CD8-positive, alpha-beta memory T cell (primary cell): Measurements from ENCODE around the gene LMO4. TPM values are rescaled to one million over a fixed set of nuclear protein-coding genes. Genes with fewer than 3 reads are reported as not detected.

ENCODE experiments used
- CTCF ChIA-PET: fragments of 350-600 bp; sonication (Branson Sonifier 250); formaldehyde crosslinking; loops from one replicate; lab custom pipeline; 2021; ENCODE audit warnings: antibody characterized with exemption; lab: Charles Lee
- POLR2A ChIA-PET: fragments of 350-600 bp; sonication (Branson Sonifier 250); formaldehyde crosslinking; loops from one replicate; lab custom pipeline; 2021; ENCODE audit warnings: antibody characterized with exemption; lab: Charles Lee
- DNase-seq, 5 donors: peaks; one replicate each; pipeline versions ENCODE4 v3.0.0 to v3.0.0-alpha.2; 2020 to 2022; ENCODE audit warnings: mixed read lengths in 1 of 5
- H3K27ac ChIP-seq: one replicate; pipeline ENCODE4 v1.7.0; 2013; ENCODE audit warnings: low read depth, mild to moderate bottlenecking, low read length, moderate library complexity
- H3K27me3 ChIP-seq: 2 replicates; pipeline ENCODE4 v1.7.0; 2013; ENCODE audit warnings: low read length, mild to moderate bottlenecking; ENCODE audit not compliant: insufficient read depth, poor library complexity, severe bottlenecking
- H3K36me3 ChIP-seq: 2 replicates; pipeline ENCODE4 v1.7.0; 2013; ENCODE audit warnings: mild to moderate bottlenecking, low read length, moderate library complexity; ENCODE audit not compliant: insufficient read depth
- H3K4me1 ChIP-seq: 2 replicates; pipeline ENCODE4 v1.7.0; 2013; ENCODE audit warnings: mild to moderate bottlenecking, low read length, moderate library complexity; ENCODE audit not compliant: insufficient read depth
- H3K4me3 ChIP-seq: 2 replicates; pipeline ENCODE4 v1.7.0; 2013; ENCODE audit warnings: mild to moderate bottlenecking, low read length
- H3K9me3 ChIP-seq: 2 replicates; pipeline ENCODE4 v1.7.0; 2013; ENCODE audit warnings: mild to moderate bottlenecking, low read length
- H3K27ac Mint-ChIP-seq, 8 donors: one replicate each; pipeline ENCODE4 v1.8.0; 2020 to 2021; ENCODE audit warnings: mixed read lengths in 8 of 8, mild to moderate bottlenecking in 6 of 8, inconsistent platforms in 3 of 8, moderate library complexity in 3 of 8
- H3K27me3 Mint-ChIP-seq, 2 donors: one replicate each; pipeline ENCODE4 v1.8.0; 2020 to 2021; ENCODE audit warnings: mixed read lengths in 2 of 2, mild to moderate bottlenecking in 1 of 2, moderate library complexity in 1 of 2
- H3K36me3 Mint-ChIP-seq, 3 donors: one replicate each; pipeline ENCODE4 v1.8.0; 2020 to 2021; ENCODE audit warnings: mixed read lengths in 3 of 3, inconsistent platforms in 1 of 3, mild to moderate bottlenecking in 1 of 3
- H3K4me1 Mint-ChIP-seq, 3 donors: one replicate each; pipeline ENCODE4 v1.8.0; 2020 to 2021; ENCODE audit warnings: mixed read lengths in 3 of 3, inconsistent platforms in 1 of 3, mild to moderate bottlenecking in 1 of 3
- H3K4me3 Mint-ChIP-seq, 7 donors: one replicate each; pipeline ENCODE4 v1.8.0; 2020 to 2021; ENCODE audit warnings: mixed read lengths in 7 of 7, mild to moderate bottlenecking in 6 of 7, moderate library complexity in 4 of 7, inconsistent platforms in 2 of 7
- H3K9me3 Mint-ChIP-seq, 5 donors: one replicate each; pipeline ENCODE4 v1.8.0; 2020 to 2022; ENCODE audit warnings: mixed read lengths in 5 of 5, mild to moderate bottlenecking in 3 of 5, moderate library complexity in 2 of 5, inconsistent platforms in 1 of 5
- polyA plus RNA-seq: library from polyadenylated mRNA; unstranded; fragments of 300-500 nt; fragmentation: Illumina TruSeq; gene quantifications from one replicate; pipeline ENCODE4 v1.2.3, GENCODE V29; 2021
- total RNA-seq, 2 experiments: library from RNA; stranded (reverse); gene quantifications; one replicate each; pipeline ENCODE4 v1.2.3, GENCODE V29; 2021

The LMO4 gene
- total and polyA plus RNA-seq, 3 experiments from 2014 or later = 23.2 to 36.5 (median 36.4) TPM

DNA sequence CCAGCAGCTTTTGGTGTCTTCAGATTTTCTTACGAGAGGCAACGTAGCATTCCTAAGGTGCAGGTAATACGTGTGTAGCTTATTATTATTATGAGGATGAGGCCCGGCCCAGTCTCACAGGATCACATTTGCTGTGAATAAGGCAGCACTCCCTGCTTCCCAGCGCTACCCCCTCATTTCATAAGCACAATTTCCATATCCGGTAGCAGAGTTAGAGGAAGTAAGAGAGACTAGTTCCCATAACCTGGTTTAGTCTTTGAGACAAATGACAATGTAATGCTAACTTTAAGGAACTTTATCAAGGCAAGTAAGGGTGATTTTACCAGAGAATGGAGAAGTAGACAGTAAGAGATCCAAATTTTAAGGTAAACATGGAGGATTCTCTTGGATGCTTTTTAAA is 14.6 kb upstream of the LMO4 start:
- CTCF ChIA-PET = no interaction called here
- H3K4me1 ChIP-seq = no peaks in the 10 kb centered on the region
- peaks cover 8 to 12% of the 10 kb centered on the region in 2 donors for H3K27me3 Mint-ChIP-seq
- no peaks in the 10 kb centered on the region for H3K9me3 ChIP-seq
- H3K4me1 Mint-ChIP-seq = peaks cover 5 to 13% (median 9%) of the 10 kb centered on the region in 3 donors
- H3K4me3 Mint-ChIP-seq = no peak overlapping the region
- POLR2A ChIA-PET = no interaction called here
- no peak overlapping the region for H3K4me3 ChIP-seq
- no peak overlapping the region for H3K27ac Mint-ChIP-seq
- H3K27ac ChIP-seq = no peak overlapping the region
- H3K36me3 Mint-ChIP-seq = no peaks in the 10 kb centered on the region
- no peaks in the 10 kb centered on the region for H3K9me3 Mint-ChIP-seq
- no peaks in the 10 kb centered on the region for H3K27me3 ChIP-seq
- no peaks in the 10 kb centered on the region for H3K36me3 ChIP-seq
- DNase-seq = no peak

GRCh38 chr1:87318056-87318650 is 10.5 kb upstream of the LMO4 start:
- CTCF ChIA-PET = interaction anchor here (2.2 kb wide), 1 partner anchor 9 kb away, joined by 8 read pairs; no protein-coding TSS in a partner anchor
- POLR2A ChIA-PET = no interaction called here
- peak overlapping the region in 2 of 7 donors; percentile 16 to 32 for H3K4me3 Mint-ChIP-seq
- Histone ChIP-seq H3K4me1 (no peaks in the 10 kb centered on the region), H3K27me3 (no peaks in the 10 kb centered on the region), H3K4me3 (no peak overlapping the region), H3K36me3 (no peaks in the 10 kb centered on the region), H3K9me3 (no peaks in the 10 kb centered on the region), H3K27ac (no peak overlapping the region)
- DNase-seq = peak in 1 of 5 donors; percentile 18
- peaks cover 5 to 13% (median 9%) of the 10 kb centered on the region in 3 donors for H3K4me1 Mint-ChIP-seq
- peaks cover 5 to 17% of the 10 kb centered on the region in 2 donors for H3K27me3 Mint-ChIP-seq
- H3K27ac Mint-ChIP-seq = peak overlapping the region in 5 of 8 donors; percentile 2 to 63 (median 48)
- no peaks in the 10 kb centered on the region for H3K36me3 Mint-ChIP-seq
- H3K9me3 Mint-ChIP-seq = no peaks in the 10 kb centered on the region

GRCh38 chr1:87318806-87319205 is 9.9 kb upstream of the LMO4 start:
- H3K36me3 ChIP-seq = no peaks in the 10 kb centered on the region
- H3K27ac Mint-ChIP-seq = peak overlapping the region in 2 of 8 donors; percentile 2 to 48
- no peaks in the 10 kb centered on the region for H3K9me3 ChIP-seq
- peaks cover 5 to 15% of the 10 kb centered on the region in 2 donors for H3K27me3 Mint-ChIP-seq
- H3K4me3 Mint-ChIP-seq = no peak overlapping the region
- no peak overlapping the region for H3K27ac ChIP-seq
- ChIA-PET POLR2A (no interaction called here), CTCF (no interaction called here)
- H3K4me1 Mint-ChIP-seq = peaks cover 5 to 13% (median 9%) of the 10 kb centered on the region in 3 donors
- no peaks in the 10 kb centered on the region for H3K27me3 ChIP-seq
- H3K36me3 Mint-ChIP-seq = no peaks in the 10 kb centered on the region
- H3K4me3 ChIP-seq = no peak overlapping the region
- no peaks in the 10 kb centered on the region for H3K4me1 ChIP-seq
- no peak for DNase-seq
- H3K9me3 Mint-ChIP-seq = no peaks in the 10 kb centered on the region

DNA sequence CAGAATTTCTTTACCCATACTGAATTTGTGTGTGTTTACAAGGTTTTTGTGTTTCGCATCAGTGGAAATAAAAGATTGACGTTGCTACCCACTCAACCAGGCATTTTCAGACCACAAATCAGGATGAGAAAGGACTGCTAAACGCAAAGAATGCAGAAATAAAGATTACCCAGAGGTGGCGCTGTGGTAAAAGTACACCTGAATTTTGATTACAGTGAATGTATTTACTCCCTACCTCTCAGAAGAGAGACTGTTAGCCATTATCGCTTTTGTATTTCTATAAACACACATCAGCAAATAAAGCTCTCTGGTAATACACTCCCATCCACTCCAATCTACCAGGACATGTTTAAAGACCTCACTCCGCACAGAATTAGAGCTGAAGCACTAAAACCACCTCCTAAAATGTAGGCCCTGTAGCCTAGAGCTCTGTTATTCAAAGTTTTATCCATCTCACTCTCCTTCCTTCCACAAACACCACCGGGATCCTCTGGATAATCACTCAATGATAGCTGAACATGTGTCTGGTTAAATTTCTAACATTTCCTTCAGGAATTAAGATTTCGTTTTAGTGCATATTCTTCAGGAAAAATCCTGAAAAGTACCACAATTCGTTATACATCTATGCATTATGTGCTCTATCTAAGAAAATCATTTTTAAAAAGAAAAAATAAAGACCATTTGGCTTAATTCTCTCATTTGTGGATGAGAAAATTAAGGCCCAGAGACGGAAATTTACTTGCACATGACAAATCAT is 2.5 kb upstream of the LMO4 start:
- peak in 4 of 5 donors; percentile 38 to 55 (median 54) for DNase-seq
- Histone ChIP-seq H3K4me1 (peaks cover 10% of the 10 kb centered on the region), H3K27ac (no peak overlapping the region), H3K9me3 (no peaks in the 10 kb centered on the region), H3K36me3 (no peaks in the 10 kb centered on the region), H3K27me3 (no peaks in the 10 kb centered on the region), H3K4me3 (no peak overlapping the region)
- ChIA-PET CTCF (interaction anchor here (0.8 to 2.4 kb wide), 8 partner anchors 9 to 628 kb away, joined by 3 to 22 read pairs (median 4); no protein-coding TSS in a partner anchor), POLR2A (no interaction called here)
- no peaks in the 10 kb centered on the region for H3K9me3 Mint-ChIP-seq
- H3K27ac Mint-ChIP-seq = peak overlapping the region; percentile 1 to 91 (median 82)
- peaks cover 0 to 6% of the 10 kb centered on the region in 2 donors for H3K27me3 Mint-ChIP-seq
- H3K36me3 Mint-ChIP-seq = peaks cover 0 to 12% (median 0%) of the 10 kb centered on the region in 3 donors
- H3K4me1 Mint-ChIP-seq = peaks cover 21 to 39% (median 35%) of the 10 kb centered on the region in 3 donors
- H3K4me3 Mint-ChIP-seq = peak overlapping the region in 3 of 7 donors; percentile 33 to 80 (median 38)

DNA sequence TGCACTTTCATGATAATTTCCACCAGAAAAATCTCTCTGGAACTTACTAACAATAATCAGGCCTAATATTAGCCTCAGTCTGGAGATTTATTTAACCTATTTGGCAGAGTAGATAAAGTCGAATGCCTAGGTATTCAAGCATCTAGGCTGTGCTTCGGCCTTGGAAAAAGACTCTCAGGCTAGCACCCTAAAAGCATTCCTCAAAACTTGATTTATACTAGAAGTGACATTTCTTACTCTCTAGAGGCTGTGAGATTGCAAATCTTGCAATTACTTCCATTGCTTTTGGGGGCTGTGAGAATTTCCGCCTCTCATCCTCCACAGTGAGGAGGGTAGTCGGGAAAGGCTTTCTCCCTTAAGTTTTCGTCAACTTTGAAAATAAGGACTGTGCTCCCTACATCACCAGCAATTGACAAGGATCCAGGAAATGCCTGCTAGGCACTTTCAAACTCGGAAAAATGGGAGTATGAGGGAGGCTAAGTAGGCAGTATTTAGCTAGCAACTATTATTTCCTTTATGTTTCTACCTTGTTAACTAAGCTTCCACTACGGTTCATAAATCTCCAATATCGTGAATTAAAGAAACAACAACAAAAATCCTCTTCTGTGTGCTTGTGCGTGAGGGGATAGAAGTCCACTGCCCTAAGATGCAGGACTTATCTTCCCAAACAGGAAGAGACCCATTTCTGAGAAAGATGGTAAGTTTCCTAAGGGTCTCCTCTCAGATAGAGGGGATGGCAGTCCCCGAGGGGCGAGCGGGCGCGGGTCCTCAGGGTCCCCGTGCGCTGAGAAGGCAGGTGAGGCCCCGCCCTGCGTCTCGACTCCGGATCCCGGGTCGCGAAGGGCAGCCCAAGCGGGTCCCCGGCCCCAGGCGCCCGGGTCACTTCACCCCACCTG is 1.1 kb upstream of the LMO4 start:
- peak overlapping the region; percentile 69 to 99 (median 96) for H3K27ac Mint-ChIP-seq
- Histone ChIP-seq H3K4me1 (peaks cover 21% of the 10 kb centered on the region), H3K36me3 (no peaks in the 10 kb centered on the region), H3K27me3 (no peaks in the 10 kb centered on the region), H3K4me3 (peak overlapping the region; percentile 9), H3K27ac (peak overlapping the region; percentile 27), H3K9me3 (no peaks in the 10 kb centered on the region)
- ChIA-PET POLR2A (interaction anchor here (0.6 to 1.3 kb wide), 3 partner anchors 10 to 413 kb away, joined by 3 to 4 read pairs (median 3); partner anchors contain the start of genes HS2ST1 and SELENOF), CTCF (interaction anchor here (0.6 to 1.9 kb wide), 4 partner anchors 10 to 626 kb away, joined by 3 to 8 read pairs (median 4); no protein-coding TSS in a partner anchor)
- DNase-seq = no peak
- peaks cover 31 to 48% (median 45%) of the 10 kb centered on the region in 3 donors for H3K4me1 Mint-ChIP-seq
- peak overlapping the region; percentile 87 to 99 (median 91) for H3K4me3 Mint-ChIP-seq
- H3K36me3 Mint-ChIP-seq = peaks cover 0 to 19% (median 0%) of the 10 kb centered on the region in 3 donors
- H3K27me3 Mint-ChIP-seq = no peaks in the 10 kb centered on the region
- H3K9me3 Mint-ChIP-seq = no peaks in the 10 kb centered on the region

DNA sequence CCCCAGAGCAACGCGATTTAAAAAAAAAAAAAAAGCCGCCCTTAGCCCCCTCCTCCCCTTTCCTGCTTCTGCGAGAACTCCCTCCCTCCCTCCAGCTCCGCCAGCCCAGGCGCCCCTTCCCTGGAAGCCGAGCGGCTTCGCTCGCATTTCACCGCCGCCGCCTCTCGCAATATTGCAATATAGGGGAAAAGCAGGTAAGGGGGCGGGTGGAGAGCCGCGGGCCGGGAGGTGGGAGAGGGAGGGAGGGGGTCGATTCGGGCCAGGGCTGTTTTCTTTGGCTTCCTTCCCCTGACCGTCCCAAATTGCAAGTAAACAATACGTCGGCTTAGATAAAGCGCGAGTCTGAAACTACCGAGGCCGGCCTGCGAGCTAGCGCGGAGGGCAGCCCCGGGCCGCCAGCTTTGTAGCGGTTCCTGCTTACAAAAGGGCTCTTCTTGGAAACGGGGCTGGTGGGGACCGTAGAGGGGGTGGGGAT is 408 bp downstream of the LMO4 start:
- ChIA-PET POLR2A (interaction anchor here (0.5 to 1.3 kb wide), 8 partner anchors 8 to 1621 kb away, joined by 3 to 4 read pairs (median 3); partner anchors contain the start of genes HS2ST1 and SELENOF), CTCF (interaction anchor here (1.0 to 1.7 kb wide), 2 partner anchors 20 to 625 kb away, joined by 3 to 6 read pairs; no protein-coding TSS in a partner anchor)
- no peaks in the 10 kb centered on the region for H3K36me3 ChIP-seq
- H3K4me1 ChIP-seq = peaks cover 36% of the 10 kb centered on the region
- no peaks in the 10 kb centered on the region for H3K9me3 ChIP-seq
- H3K27ac ChIP-seq = peak overlapping the region; percentile 71
- no peaks in the 10 kb centered on the region for H3K9me3 Mint-ChIP-seq
- peak overlapping the region; percentile 68 for H3K4me3 ChIP-seq
- H3K27ac Mint-ChIP-seq = peak overlapping the region; percentile 69 to 99 (median 94)
- H3K4me3 Mint-ChIP-seq = peak overlapping the region; percentile 85 to 99 (median 93)
- no peaks in the 10 kb centered on the region for H3K27me3 Mint-ChIP-seq
- no peaks in the 10 kb centered on the region for H3K27me3 ChIP-seq
- H3K4me1 Mint-ChIP-seq = peaks cover 45 to 63% (median 60%) of the 10 kb centered on the region in 3 donors
- peak; percentile 22 to 58 (median 36) for DNase-seq
- peaks cover 0 to 21% (median 0%) of the 10 kb centered on the region in 3 donors for H3K36me3 Mint-ChIP-seq

- H3K27ac ChIP-seq = peak overlapping the region; percentile 71
- no peaks in the 10 kb centered on the region for H3K36me3 ChIP-seq
- ChIA-PET POLR2A (interaction anchor here (0.6 kb wide), 3 partner anchors 120 to 1622 kb away, joined by 3 to 4 read pairs (median 4); no protein-coding TSS in a partner anchor), CTCF (interaction anchor here (1.0 to 1.3 kb wide), 3 partner anchors 20 to 625 kb away, joined by 3 to 6 read pairs (median 3); partner anchors contain the start of gene SH3GLB1)
- H3K4me3 Mint-ChIP-seq = peak overlapping the region; percentile 85 to 99 (median 93)
- no peaks in the 10 kb centered on the region for H3K27me3 Mint-ChIP-seq
- H3K4me3 ChIP-seq = peak overlapping the region; percentile 68
- peaks cover 41% of the 10 kb centered on the region for H3K4me1 ChIP-seq
- no peaks in the 10 kb centered on the region for H3K9me3 Mint-ChIP-seq
- no peaks in the 10 kb centered on the region for H3K9me3 ChIP-seq
- no peaks in the 10 kb centered on the region for H3K27me3 ChIP-seq
- peak overlapping the region; percentile 69 to 99 (median 94) for H3K27ac Mint-ChIP-seq
- DNase-seq = peak in 3 of 5 donors; percentile 3 to 45 (median 44)
- H3K4me1 Mint-ChIP-seq = peaks cover 48 to 68% (median 65%) of the 10 kb centered on the region in 3 donors
- H3K36me3 Mint-ChIP-seq = peaks cover 0 to 21% (median 0%) of the 10 kb centered on the region in 3 donors
These were observed 911 bp downstream of the LMO4 start for GRCh38 chr1:87329526-87330056.
